Fibroblast of lung (primary cell): ENCODE measurements around the gene ATP5F1C. TPM values are rescaled to one million over a fixed set of nuclear protein-coding genes. Genes with fewer than 3 reads are reported as not detected.

ENCODE experiments used
- DNase-seq, 2 donors: peaks; one replicate each; pipeline versions ENCODE4 v3.0.0 to v3.0.0-alpha.2; 2010; ENCODE audit warnings: low read depth in 2 of 2
- H2AFZ ChIP-seq: 2 replicates; pipeline ENCODE4 v1.5.1; 2012; ENCODE audit warnings: low read length, control low read depth, inconsistent platforms
- H3K27ac ChIP-seq: 2 replicates; pipeline ENCODE4 v1.5.1; 2011; ENCODE audit warnings: low read length, control low read depth; ENCODE audit not compliant: insufficient read depth
- H3K27me3 ChIP-seq: 2 replicates; pipeline ENCODE4 v1.5.1; 2011; ENCODE audit warnings: mild to moderate bottlenecking, low read length; ENCODE audit not compliant: control insufficient read depth, insufficient read depth
- H3K36me3 ChIP-seq: 2 replicates; pipeline ENCODE4 v1.5.1; 2011; ENCODE audit warnings: low read length; ENCODE audit not compliant: control insufficient read depth, insufficient read depth
- H3K4me1 ChIP-seq: 2 replicates; pipeline ENCODE4 v1.5.1; 2011; ENCODE audit warnings: low read length; ENCODE audit not compliant: control insufficient read depth, insufficient read depth; ENCODE audit errors: extremely low read depth
- H3K4me2 ChIP-seq: 2 replicates; pipeline ENCODE4 v1.5.1; 2011; ENCODE audit warnings: low read length, control low read depth; ENCODE audit not compliant: insufficient read depth; ENCODE audit errors: extremely low read depth
- H3K4me3 ChIP-seq, 4 experiments: fragments of 200-600 bp in 1 of 4; sonication (generic) in 1 of 4; replicated peaks in 1 of 4; 2 replicates each; pipeline ENCODE4 v1.5.1; 2011 to 2016; ENCODE audit warnings: low read length in 4 of 4, low read depth in 3 of 4, mild to moderate bottlenecking in 3 of 4, control low read depth in 2 of 4, inconsistent platforms in 1 of 4, mixed read lengths in 1 of 4; ENCODE audit not compliant: insufficient read depth in 1 of 4; ENCODE audit errors: control extremely low read depth in 1 of 4
- H3K79me2 ChIP-seq: 2 replicates; pipeline ENCODE4 v1.5.1; 2012; ENCODE audit warnings: mild to moderate bottlenecking, low read length, inconsistent platforms; ENCODE audit not compliant: control insufficient read depth, insufficient read depth
- H3K9ac ChIP-seq: 2 replicates; pipeline ENCODE4 v1.5.1; 2011; ENCODE audit warnings: mild to moderate bottlenecking, low read length, control low read depth; ENCODE audit not compliant: insufficient read depth
- H3K9me3 ChIP-seq: 2 replicates; pipeline ENCODE4 v1.5.1; 2012; ENCODE audit warnings: low read depth, low read length; ENCODE audit not compliant: control insufficient read depth, insufficient read depth
- H4K20me1 ChIP-seq: 2 replicates; pipeline ENCODE4 v1.5.1; 2011; ENCODE audit warnings: low read length; ENCODE audit not compliant: control insufficient read depth, insufficient read depth; ENCODE audit errors: extremely low read depth
- EZH2 ChIP-seq: IDR thresholded peaks from 2 replicates; pipeline ENCODE4 v1.5.1; 2012; ENCODE audit warnings: low read length, control low read depth, mild to moderate bottlenecking; ENCODE audit errors: missing control alignments
- polyA plus RNA-seq, 2 donors: library from polyadenylated mRNA; depleted of rRNA in 1 of 2; stranded (reverse) in 1 of 2; unstranded in 1 of 2; fragments of >200 nt; gene quantifications; 2 replicates each; pipeline ENCODE4 v1.2.1, GENCODE V29; 2011 to 2012; ENCODE audit warnings: missing spikeins in 1 of 2
- total RNA-seq: library from RNA; depleted of rRNA; stranded (reverse); fragments of >200 nt; gene quantifications from 2 replicates; pipeline ENCODE4 v1.2.1, GENCODE V29; 2014
- TF ChIP-seq, protein P1 (sequence below), 2 donors: IDR thresholded peaks in 1 of 2; conservative IDR thresholded peaks in 1 of 2; 1 replicate in 1 of 2; 2 replicates in 1 of 2; pipeline ENCODE4 v1.5.1; 2011 to 2012; ENCODE audit warnings: low read length in 2 of 2, control low read depth in 1 of 2, inconsistent platforms in 1 of 2, low read depth in 1 of 2, mild to moderate bottlenecking in 1 of 2

Gene ATP5F1C
- total and polyA plus RNA-seq, 2 donors (not counting 1 experiment from before 2014, with no cell fraction given), result 170 to 353 TPM

DNA sequence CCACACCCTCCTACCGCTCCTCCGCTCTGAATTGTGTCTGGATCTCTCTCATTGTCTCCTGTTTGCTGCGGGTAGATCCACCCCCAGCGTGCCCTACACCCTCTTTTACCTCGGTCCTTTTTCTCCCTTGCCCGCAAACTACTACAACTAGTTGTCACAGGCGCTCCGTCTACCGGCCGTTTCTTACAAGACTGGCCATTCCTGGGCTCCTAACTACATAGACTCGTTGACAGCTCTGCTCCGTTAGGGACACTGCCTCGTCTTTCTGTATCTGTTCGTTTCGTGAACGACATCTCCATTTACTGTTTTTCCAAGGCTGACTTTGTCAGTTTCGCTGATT lies 31.1 kb downstream of the ATP5F1C start:
- Histone ChIP-seq H3K36me3 (no peaks in the 10 kb centered on the region), H3K9ac (peak overlapping the region; percentile 79), H3K4me1 (peaks cover 3% of the 10 kb centered on the region), H3K79me2 (peaks cover 22% of the 10 kb centered on the region), H3K9me3 (no peaks in the 10 kb centered on the region), H3K4me3 (peak overlapping the region; percentile 57 to 98 (median 85)), H3K4me2 (peak overlapping the region; percentile 99), H3K27ac (peak overlapping the region; percentile 62), H3K27me3 (peaks cover 4% of the 10 kb centered on the region), H4K20me1 (no peaks in the 10 kb centered on the region), H2AFZ (peak overlapping the region; percentile 94)
- DNase-seq, result peak; percentile 44 to 51
- no peak for TF ChIP-seq EZH2
- TF ChIP-seq, protein P1, sequence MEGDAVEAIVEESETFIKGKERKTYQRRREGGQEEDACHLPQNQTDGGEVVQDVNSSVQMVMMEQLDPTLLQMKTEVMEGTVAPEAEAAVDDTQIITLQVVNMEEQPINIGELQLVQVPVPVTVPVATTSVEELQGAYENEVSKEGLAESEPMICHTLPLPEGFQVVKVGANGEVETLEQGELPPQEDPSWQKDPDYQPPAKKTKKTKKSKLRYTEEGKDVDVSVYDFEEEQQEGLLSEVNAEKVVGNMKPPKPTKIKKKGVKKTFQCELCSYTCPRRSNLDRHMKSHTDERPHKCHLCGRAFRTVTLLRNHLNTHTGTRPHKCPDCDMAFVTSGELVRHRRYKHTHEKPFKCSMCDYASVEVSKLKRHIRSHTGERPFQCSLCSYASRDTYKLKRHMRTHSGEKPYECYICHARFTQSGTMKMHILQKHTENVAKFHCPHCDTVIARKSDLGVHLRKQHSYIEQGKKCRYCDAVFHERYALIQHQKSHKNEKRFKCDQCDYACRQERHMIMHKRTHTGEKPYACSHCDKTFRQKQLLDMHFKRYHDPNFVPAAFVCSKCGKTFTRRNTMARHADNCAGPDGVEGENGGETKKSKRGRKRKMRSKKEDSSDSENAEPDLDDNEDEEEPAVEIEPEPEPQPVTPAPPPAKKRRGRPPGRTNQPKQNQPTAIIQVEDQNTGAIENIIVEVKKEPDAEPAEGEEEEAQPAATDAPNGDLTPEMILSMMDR (conservative IDR thresholded peaks at IDR 0.05 in 1 of 2, IDR thresholded peaks at IDR 0.05 in 1 of 2; ENCODE audit: low read depth in 1 of 2, low read length in 2 of 2), result peak; percentile 49 to 54

DNA sequence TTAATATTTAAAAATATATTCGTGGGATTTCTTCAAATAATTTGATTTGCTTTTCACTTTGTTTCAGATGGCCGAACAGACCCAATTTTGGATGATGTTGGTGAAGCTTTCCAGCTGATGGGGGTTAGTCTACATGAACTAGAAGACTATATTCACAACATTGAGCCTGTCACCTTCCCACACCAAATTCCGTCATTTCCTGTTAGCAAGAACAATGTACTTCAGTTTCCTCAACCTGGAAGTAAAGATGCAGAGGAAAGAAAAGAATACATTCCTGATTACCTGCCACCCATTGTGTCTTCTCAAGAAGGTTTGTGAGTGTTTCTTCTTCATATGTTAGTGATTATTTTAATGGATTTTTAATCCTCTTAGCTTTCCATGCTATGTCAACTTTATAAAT lies 36.3 kb downstream of the ATP5F1C start:
- H3K27ac ChIP-seq, result no peak overlapping the region
- no peak overlapping the region for H3K9ac ChIP-seq
- H3K79me2 ChIP-seq, result peaks cover 17% of the 10 kb centered on the region
- H3K9me3 ChIP-seq, result no peaks in the 10 kb centered on the region
- no peak overlapping the region for H2AFZ ChIP-seq
- no peak for TF ChIP-seq EZH2
- TF ChIP-seq, protein P1 (conservative IDR thresholded peaks at IDR 0.05 in 1 of 2, IDR thresholded peaks at IDR 0.05 in 1 of 2; ENCODE audit: low read depth in 1 of 2, low read length in 2 of 2), result no peak
- H3K4me1 ChIP-seq, result peaks cover 3% of the 10 kb centered on the region
- H4K20me1 ChIP-seq, result no peaks in the 10 kb centered on the region
- no peak overlapping the region for H3K4me3 ChIP-seq
- H3K27me3 ChIP-seq, result no peaks in the 10 kb centered on the region
- no peak for DNase-seq
- no peak overlapping the region for H3K4me2 ChIP-seq
- no peaks in the 10 kb centered on the region for H3K36me3 ChIP-seq

DNA sequence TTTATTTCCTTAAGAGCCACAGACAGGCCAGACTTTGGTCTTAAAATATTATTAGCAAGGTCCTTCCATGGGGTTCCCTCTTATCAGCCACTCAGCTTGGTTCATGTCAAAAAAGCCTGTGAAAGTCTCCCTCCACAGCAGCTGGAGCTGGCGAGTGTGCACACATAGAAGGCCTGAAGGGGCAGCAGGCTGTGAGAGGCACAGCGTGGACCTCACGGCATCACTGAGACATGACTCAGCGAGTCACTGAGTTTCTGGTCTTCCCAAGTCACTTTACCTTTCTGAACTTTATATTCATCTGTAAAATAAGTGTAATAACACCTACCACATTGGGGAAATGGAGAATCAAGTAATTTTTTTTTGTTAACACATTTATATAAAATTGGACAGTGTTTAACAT lies 39.0 kb downstream of the ATP5F1C start:
- H3K27ac ChIP-seq, result no peak overlapping the region
- H3K27me3 ChIP-seq, result no peaks in the 10 kb centered on the region
- no peaks in the 10 kb centered on the region for H3K36me3 ChIP-seq
- no peak overlapping the region for H3K4me2 ChIP-seq
- H3K79me2 ChIP-seq, result peaks cover 7% of the 10 kb centered on the region
- H3K4me1 ChIP-seq, result no peaks in the 10 kb centered on the region
- peak; percentile 34 to 69 for DNase-seq
- no peaks in the 10 kb centered on the region for H4K20me1 ChIP-seq
- H3K9me3 ChIP-seq, result no peaks in the 10 kb centered on the region
- H2AFZ ChIP-seq, result no peak overlapping the region
- no peak for TF ChIP-seq EZH2
- TF ChIP-seq, protein P1 (conservative IDR thresholded peaks at IDR 0.05 in 1 of 2, IDR thresholded peaks at IDR 0.05 in 1 of 2; ENCODE audit: low read depth in 1 of 2, low read length in 2 of 2), result no peak
- no peak overlapping the region for H3K4me3 ChIP-seq
- no peak overlapping the region for H3K9ac ChIP-seq
